CD14-positive monocyte (primary cell): ENCODE data around the gene MTHFSD. TPM values are rescaled to one million over a fixed set of nuclear protein-coding genes. Genes with fewer than 3 reads are reported as not detected.
A peak's percentile ranks its signal among the peaks of the same experiment; 100 is the strongest.

ENCODE experiments used
- DNase-seq, 3 donors: peaks; one replicate each; pipeline ENCODE4 v3.0.0-alpha.2; 2011 to 2022
- H2AFZ ChIP-seq: 2 replicates; pipeline ENCODE4 v1.6.0; 2012; ENCODE audit warnings: mild to moderate bottlenecking, low read depth, low read length, inconsistent platforms; ENCODE audit not compliant: insufficient read depth, poor library complexity, severe bottlenecking
- H3K27ac ChIP-seq, 2 donors: 1 replicate in 1 of 2; 2 replicates in 1 of 2; pipeline ENCODE4 v1.5.1; 2012 to 2013; ENCODE audit warnings: low read length in 2 of 2, control low read depth in 1 of 2, inconsistent platforms in 1 of 2, low read depth in 1 of 2, mild to moderate bottlenecking in 1 of 2
- H3K27me3 ChIP-seq, 2 donors: one replicate each; pipeline versions ENCODE4 v1.6.0 to v1.6.1; 2011 to 2013; ENCODE audit warnings: low read length in 2 of 2; ENCODE audit not compliant: control insufficient read depth in 2 of 2, insufficient read depth in 2 of 2
- H3K36me3 ChIP-seq, 2 donors: replicated peaks in 1 of 2; 1 replicate in 1 of 2; 2 replicates in 1 of 2; pipeline versions ENCODE4 v1.5.1 to v1.6.1; 2012 to 2013; ENCODE audit warnings: low read length in 2 of 2, control low read depth in 1 of 2, inconsistent platforms in 1 of 2, mild to moderate bottlenecking in 1 of 2; ENCODE audit not compliant: insufficient read depth in 2 of 2, control insufficient read depth in 1 of 2
- H3K4me1 ChIP-seq, 2 donors: 1 replicate in 1 of 2; 2 replicates in 1 of 2; pipeline versions ENCODE4 v1.5.1 to v1.6.1; 2012 to 2013; ENCODE audit warnings: low read length in 2 of 2, control low read depth in 1 of 2, inconsistent platforms in 1 of 2, mild to moderate bottlenecking in 1 of 2, moderate library complexity in 1 of 2; ENCODE audit not compliant: insufficient read depth in 2 of 2, control insufficient read depth in 1 of 2
- H3K4me2 ChIP-seq: replicated peaks from 2 replicates; pipeline ENCODE3; 2012; ENCODE audit warnings: low read length, moderate library complexity, mild to moderate bottlenecking; ENCODE audit not compliant: poor library complexity, severe bottlenecking; ENCODE audit errors: extremely low read depth
- H3K4me3 ChIP-seq, 3 experiments: fragments of 200-600 bp in 1 of 3; sonication (generic) in 1 of 3; replicated peaks in 1 of 3; 1 replicate in 2 of 3; 2 replicates in 1 of 3; pipeline ENCODE4 v1.5.1; 2011 to 2013; ENCODE audit warnings: low read length in 3 of 3, mild to moderate bottlenecking in 3 of 3, control low read depth in 2 of 3, low read depth in 2 of 3, inconsistent platforms in 1 of 3, moderate library complexity in 1 of 3
- H3K79me2 ChIP-seq: 2 replicates; pipeline ENCODE4 v1.6.0; 2012; ENCODE audit warnings: mild to moderate bottlenecking, control low read depth, inconsistent platforms, low read length, moderate library complexity; ENCODE audit not compliant: insufficient read depth
- H3K9ac ChIP-seq: 2 replicates; pipeline ENCODE4 v1.6.0; 2017; ENCODE audit warnings: low read length, mild to moderate bottlenecking; ENCODE audit not compliant: insufficient read depth, poor library complexity, severe bottlenecking
- H3K9me3 ChIP-seq, 2 donors: replicated peaks in 1 of 2; 1 replicate in 1 of 2; 2 replicates in 1 of 2; pipeline versions ENCODE4 v1.5.1 to v1.6.1; 2012 to 2013; ENCODE audit warnings: low read length in 2 of 2, control low read depth in 1 of 2; ENCODE audit not compliant: control insufficient read depth in 1 of 2, insufficient read depth in 1 of 2
- H4K20me1 ChIP-seq: 2 replicates; pipeline ENCODE4 v1.6.0; 2012; ENCODE audit warnings: mild to moderate bottlenecking, low read length, control low read depth, moderate library complexity; ENCODE audit not compliant: insufficient read depth
- H3K27ac Mint-ChIP-seq, 7 donors: one replicate each; pipeline ENCODE4 v1.8.0; 2020; ENCODE audit warnings: mild to moderate bottlenecking in 7 of 7, mixed read lengths in 7 of 7, moderate library complexity in 6 of 7, inconsistent platforms in 2 of 7
- H3K27me3 Mint-ChIP-seq, 3 donors: one replicate each; pipeline ENCODE4 v1.8.0; 2021 to 2022; ENCODE audit warnings: low read depth in 3 of 3, mild to moderate bottlenecking in 3 of 3, mixed read lengths in 3 of 3, moderate library complexity in 3 of 3, inconsistent platforms in 1 of 3
- H3K36me3 Mint-ChIP-seq, 2 donors: one replicate each; pipeline ENCODE4 v1.8.0; 2020; ENCODE audit warnings: mixed read lengths in 2 of 2, inconsistent platforms in 1 of 2, mild to moderate bottlenecking in 1 of 2
- H3K4me1 Mint-ChIP-seq: one replicate; pipeline ENCODE4 v1.8.0; 2020; ENCODE audit warnings: mild to moderate bottlenecking, mixed read lengths
- H3K4me3 Mint-ChIP-seq, 2 donors: one replicate each; pipeline ENCODE4 v1.8.0; 2020; ENCODE audit warnings: mild to moderate bottlenecking in 2 of 2, mixed read lengths in 2 of 2, moderate library complexity in 1 of 2
- H3K9me3 Mint-ChIP-seq, 7 donors: one replicate each; pipeline ENCODE4 v1.8.0; 2020 to 2022; ENCODE audit warnings: mixed read lengths in 7 of 7, mild to moderate bottlenecking in 6 of 7, moderate library complexity in 6 of 7, inconsistent platforms in 2 of 7
- WGBS: methylation state at CpG from one replicate; pipeline ENCODE4 v1.1.5; 2013; ENCODE audit warnings: missing lambda C conversion rate; ENCODE audit not compliant: insufficient coverage; 5-methylcytosine and 5-hydroxymethylcytosine counted together
- intact Hi-C, 2 donors: fragments of 100-400 bp; cut with micrococcal nuclease; formaldehyde crosslinking; loops; one replicate each; pipeline versions ENCODE4 v1.15.0 to v1.15.1; 2023
- polyA plus RNA-seq, 3 donors: library from polyadenylated mRNA; depleted of rRNA in 1 of 3; unstranded in 2 of 3; stranded (reverse) in 1 of 3; fragments of 300-500 nt in 2 of 3; fragments of >200 nt in 1 of 3; fragmentation: Illumina TruSeq in 2 of 3; gene quantifications; 1 replicate in 2 of 3; 2 replicates in 1 of 3; pipeline ENCODE4 v1.2.3, GENCODE V29; 2012 to 2021
- TF ChIP-seq, protein P1 (sequence below): fragments of 200-600 bp; IDR thresholded peaks from one replicate; pipeline ENCODE4 v1.8.0; 2022; ENCODE audit warnings: antibody characterized with exemption, mild to moderate bottlenecking

Gene MTHFSD
- polyA plus RNA-seq, 3 donors: 7.2 to 14.1 (median 11.7) TPM

DNA sequence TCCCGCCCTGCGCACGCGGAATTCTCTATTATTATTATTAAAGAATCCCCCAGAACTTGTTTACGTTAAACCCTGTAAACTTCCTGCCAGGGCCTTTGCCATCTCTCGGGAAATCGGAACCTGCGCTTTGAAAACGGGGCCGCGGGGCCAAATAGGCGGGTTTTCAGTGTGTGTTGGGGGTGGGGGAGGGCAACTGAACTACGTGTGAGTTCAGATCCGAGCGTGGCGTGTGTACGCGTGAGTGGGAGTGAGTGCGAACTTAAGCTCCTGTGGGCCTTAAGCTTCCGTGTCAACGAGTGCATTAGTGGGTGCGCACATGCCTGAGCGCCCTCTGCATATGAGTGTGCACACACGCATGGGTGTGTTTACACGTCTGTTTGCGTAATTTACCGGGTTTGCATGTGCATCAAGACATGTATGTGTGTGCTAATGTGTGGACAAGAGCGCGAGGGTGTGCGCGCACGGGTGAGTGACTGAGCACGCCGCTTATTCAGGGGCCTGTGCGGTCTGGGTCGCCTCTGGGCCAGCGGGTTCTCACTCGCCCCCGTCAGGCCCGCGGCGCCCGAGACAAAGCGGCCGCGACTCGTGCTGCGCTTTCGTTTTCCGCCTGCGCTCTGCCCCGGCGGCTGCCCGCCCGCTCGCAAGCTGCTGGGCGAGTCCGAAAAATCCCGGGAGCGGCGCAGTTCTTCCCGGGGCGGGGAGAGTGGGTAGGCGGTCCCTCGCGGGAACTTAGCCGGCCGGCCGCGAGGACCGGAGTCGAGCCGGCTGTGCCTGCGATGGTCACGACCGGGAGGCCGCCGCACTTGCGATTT lies 45.9 kb downstream of the MTHFSD start:
- Mint-ChIP-seq H3K36me3 (peaks cover 0 to 13% of the 10 kb centered on the region in 2 donors), H3K27ac (peak overlapping the region in 1 of 7 donors; percentile 50), H3K27me3 (peaks cover 82 to 99% (median 90%) of the 10 kb centered on the region in 3 donors), H3K9me3 (peaks cover 0 to 28% (median 7%) of the 10 kb centered on the region in 7 donors), H3K4me3 (peak overlapping the region; percentile 69 to 88), H3K4me1 (peaks cover 22% of the 10 kb centered on the region)
- under 1% methylated on average over 74 of the region's 79 CpGs for WGBS
- H3K79me2 ChIP-seq: no peaks in the 10 kb centered on the region
- no peaks in the 10 kb centered on the region for H4K20me1 ChIP-seq
- no peaks in the 10 kb centered on the region for H3K36me3 ChIP-seq
- H3K9me3 ChIP-seq: peaks cover 0 to 39% of the 10 kb centered on the region in 2 donors
- peak overlapping the region; percentile 4 for H3K9ac ChIP-seq
- no peak for DNase-seq
- peak overlapping the region; percentile 63 for H3K4me2 ChIP-seq
- H3K27me3 ChIP-seq: peaks cover 72 to 91% of the 10 kb centered on the region in 2 donors
- H2AFZ ChIP-seq: no peak overlapping the region
- intact Hi-C loops: no loop called here
- H3K27ac ChIP-seq: no peak overlapping the region
- TF ChIP-seq, protein P1, sequence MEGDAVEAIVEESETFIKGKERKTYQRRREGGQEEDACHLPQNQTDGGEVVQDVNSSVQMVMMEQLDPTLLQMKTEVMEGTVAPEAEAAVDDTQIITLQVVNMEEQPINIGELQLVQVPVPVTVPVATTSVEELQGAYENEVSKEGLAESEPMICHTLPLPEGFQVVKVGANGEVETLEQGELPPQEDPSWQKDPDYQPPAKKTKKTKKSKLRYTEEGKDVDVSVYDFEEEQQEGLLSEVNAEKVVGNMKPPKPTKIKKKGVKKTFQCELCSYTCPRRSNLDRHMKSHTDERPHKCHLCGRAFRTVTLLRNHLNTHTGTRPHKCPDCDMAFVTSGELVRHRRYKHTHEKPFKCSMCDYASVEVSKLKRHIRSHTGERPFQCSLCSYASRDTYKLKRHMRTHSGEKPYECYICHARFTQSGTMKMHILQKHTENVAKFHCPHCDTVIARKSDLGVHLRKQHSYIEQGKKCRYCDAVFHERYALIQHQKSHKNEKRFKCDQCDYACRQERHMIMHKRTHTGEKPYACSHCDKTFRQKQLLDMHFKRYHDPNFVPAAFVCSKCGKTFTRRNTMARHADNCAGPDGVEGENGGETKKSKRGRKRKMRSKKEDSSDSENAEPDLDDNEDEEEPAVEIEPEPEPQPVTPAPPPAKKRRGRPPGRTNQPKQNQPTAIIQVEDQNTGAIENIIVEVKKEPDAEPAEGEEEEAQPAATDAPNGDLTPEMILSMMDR: no peak
- H3K4me3 ChIP-seq: peak overlapping the region in 2 of 3 experiments; percentile 21 to 59
- peaks cover 5 to 11% of the 10 kb centered on the region in 2 donors for H3K4me1 ChIP-seq

DNA sequence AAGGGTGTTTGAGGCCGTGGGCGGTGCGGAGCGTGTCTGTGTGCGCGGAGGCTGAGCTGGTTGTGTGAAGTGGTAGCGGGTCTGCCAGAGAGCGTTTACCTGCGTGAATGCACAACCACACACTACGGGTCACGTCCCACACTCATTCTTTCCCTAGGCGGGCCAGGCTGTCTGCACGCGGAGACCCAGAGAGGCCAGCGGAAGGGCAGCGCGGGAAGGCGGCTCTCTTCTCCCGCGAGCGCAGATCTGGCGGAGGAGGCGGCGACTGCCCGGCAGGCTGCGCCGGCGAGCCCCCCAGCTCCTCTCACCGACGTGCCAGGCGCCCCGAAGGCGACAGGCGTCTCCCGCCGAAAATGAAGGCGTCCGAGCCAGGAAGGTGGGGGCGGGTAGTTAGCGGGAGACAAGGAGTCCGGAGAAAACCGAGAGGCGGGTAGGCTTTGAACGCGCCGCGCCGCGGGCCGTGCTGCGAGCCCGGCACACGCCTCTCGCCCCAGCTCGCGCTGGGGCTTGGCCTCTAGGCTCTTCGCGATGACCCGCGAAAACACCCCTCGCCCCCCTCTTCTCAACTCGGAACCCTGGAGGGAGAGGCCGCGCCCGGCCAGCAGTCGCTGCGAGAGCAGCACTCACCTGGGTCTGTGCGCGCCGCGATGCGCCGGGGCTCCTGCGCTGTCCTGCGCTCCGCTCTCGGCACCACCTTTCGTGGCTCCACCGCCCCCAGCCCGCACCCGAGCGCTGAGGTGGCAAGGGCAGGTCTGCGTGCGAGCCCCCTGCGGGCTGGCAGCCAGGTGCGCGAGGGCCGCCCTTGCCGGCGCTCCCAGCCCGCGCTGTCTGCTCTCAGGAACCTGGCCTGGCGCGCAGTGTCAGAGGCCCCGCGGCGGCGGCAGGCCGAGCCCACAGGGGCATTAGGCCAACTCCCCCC lies 46.7 kb downstream of the MTHFSD start:
- Histone ChIP-seq H3K79me2 (no peaks in the 10 kb centered on the region), H3K4me1 (peaks cover 5 to 11% of the 10 kb centered on the region in 2 donors), H3K4me2 (peak overlapping the region; percentile 63), H3K27me3 (peaks cover 74 to 91% of the 10 kb centered on the region in 2 donors), H2AFZ (no peak overlapping the region), H4K20me1 (no peaks in the 10 kb centered on the region), H3K4me3 (no peak overlapping the region), H3K27ac (no peak overlapping the region), H3K36me3 (no peaks in the 10 kb centered on the region), H3K9ac (no peak overlapping the region), H3K9me3 (peaks cover 0 to 43% of the 10 kb centered on the region in 2 donors)
- Mint-ChIP-seq H3K4me3 (peak overlapping the region in 1 of 2 donors; percentile 88), H3K27me3 (peaks cover 82 to 99% (median 90%) of the 10 kb centered on the region in 3 donors), H3K4me1 (peaks cover 22% of the 10 kb centered on the region), H3K36me3 (peaks cover 0 to 13% of the 10 kb centered on the region in 2 donors), H3K9me3 (peaks cover 0 to 28% (median 7%) of the 10 kb centered on the region in 7 donors), H3K27ac (peak overlapping the region in 1 of 7 donors; percentile 50)
- intact Hi-C loops: no loop called here
- WGBS: 4% methylated on average over 84 of the region's 99 CpGs
- TF ChIP-seq, protein P1: no peak
- DNase-seq: no peak
